DND-41 (cell line): ENCODE data around the gene GLTPD2.

Experiments
- ATAC-seq: fragments of 200-7000 bp; cut with Tn5 transposase; 3 replicates; pipeline ENCODE4 v1.9.1; 2021; ENCODE audit warnings: low read depth; ENCODE audit not compliant: insufficient read depth
- DNase-seq: peaks from one replicate; pipeline ENCODE4 v3.0.0-alpha.2; 2020
- H2AFZ ChIP-seq: 2 replicates; pipeline ENCODE4 v1.6.0; 2012; ENCODE audit warnings: low read depth, low read length
- H3K27ac ChIP-seq: 2 replicates; pipeline ENCODE4 v1.5.1; 2012; ENCODE audit warnings: low read length, inconsistent platforms
- H3K27me3 ChIP-seq: fragments of 200-600 bp; sonication (generic); 2 replicates; pipeline ENCODE4 v1.6.0; 2012; ENCODE audit warnings: low read length, mild to moderate bottlenecking, inconsistent platforms; ENCODE audit not compliant: insufficient read depth, poor library complexity
- H3K36me3 ChIP-seq: 2 replicates; pipeline ENCODE4 v1.5.1; 2012; ENCODE audit warnings: low read length, inconsistent platforms; ENCODE audit not compliant: insufficient read depth
- H3K4me1 ChIP-seq: 2 replicates; pipeline ENCODE4 v1.5.1; 2012; ENCODE audit warnings: mild to moderate bottlenecking, low read length; ENCODE audit not compliant: insufficient read depth
- H3K4me2 ChIP-seq: 2 replicates; pipeline ENCODE4 v1.6.0; 2012; ENCODE audit warnings: mild to moderate bottlenecking, moderate library complexity, low read length, inconsistent platforms; ENCODE audit not compliant: insufficient read depth
- H3K4me3 ChIP-seq, 2 experiments: fragments of 200-600 bp in 1 of 2; shearing (Covaris generic) in 1 of 2; 2 replicates each; pipeline ENCODE4 v1.5.1; 2012 to 2016; ENCODE audit warnings: inconsistent platforms in 2 of 2, low read length in 2 of 2, mild to moderate bottlenecking in 2 of 2, low read depth in 1 of 2, moderate library complexity in 1 of 2
- H3K79me2 ChIP-seq: 2 replicates; pipeline ENCODE4 v1.6.0; 2012; ENCODE audit warnings: low read length, inconsistent platforms; ENCODE audit not compliant: insufficient read depth
- H3K9ac ChIP-seq: 2 replicates; pipeline ENCODE4 v1.6.0; 2012; ENCODE audit warnings: low read depth, mild to moderate bottlenecking, inconsistent platforms, low read length, moderate library complexity
- H3K9me3 ChIP-seq: 2 replicates; pipeline ENCODE4 v1.5.1; 2012; ENCODE audit warnings: low read length, moderate library complexity, mild to moderate bottlenecking, inconsistent platforms; ENCODE audit not compliant: insufficient read depth, severe bottlenecking
- H4K20me1 ChIP-seq: 2 replicates; pipeline ENCODE4 v1.6.0; 2012; ENCODE audit warnings: low read length; ENCODE audit not compliant: insufficient read depth
- EZH2 ChIP-seq: IDR thresholded peaks from 3 replicates; pipeline ENCODE4 v1.6.1; 2012; ENCODE audit warnings: borderline replicate concordance, low read depth, mild to moderate bottlenecking, moderate library complexity, low read length, inconsistent platforms; ENCODE audit not compliant: severe bottlenecking
- TF ChIP-seq, protein P1 (sequence below): IDR thresholded peaks from 2 replicates; pipeline ENCODE4 v1.5.1; 2012; ENCODE audit warnings: borderline replicate concordance, low read length, moderate library complexity, mild to moderate bottlenecking; ENCODE audit not compliant: poor library complexity, severe bottlenecking; ENCODE audit errors: extremely low read depth

Gene GLTPD2

GRCh38 chr17:4833178-4833940 lies 44.6 kb downstream of the GLTPD2 start, which contains the start of gene MINK1:
Gene MINK1 (plus strand): TSS chr17:4833340. CDS start chr17:4833584, 244 bp downstream.
- ATAC-seq, result peak; percentile 84
- peak within 1 kb of the TSS; percentile 77 for H2AFZ ChIP-seq
- no peaks in the 10 kb centered on the region for H3K27me3 ChIP-seq
- H4K20me1 ChIP-seq, result peaks cover 39% of the 10 kb centered on the region
- H3K4me3 ChIP-seq, result peak within 1 kb of the TSS; percentile 76 to 89
- peak; percentile 90 for DNase-seq
- peaks cover 6% of the 10 kb centered on the region; the same call in 1 of the 2 replicates for H3K36me3 ChIP-seq
- TF ChIP-seq, protein P1, sequence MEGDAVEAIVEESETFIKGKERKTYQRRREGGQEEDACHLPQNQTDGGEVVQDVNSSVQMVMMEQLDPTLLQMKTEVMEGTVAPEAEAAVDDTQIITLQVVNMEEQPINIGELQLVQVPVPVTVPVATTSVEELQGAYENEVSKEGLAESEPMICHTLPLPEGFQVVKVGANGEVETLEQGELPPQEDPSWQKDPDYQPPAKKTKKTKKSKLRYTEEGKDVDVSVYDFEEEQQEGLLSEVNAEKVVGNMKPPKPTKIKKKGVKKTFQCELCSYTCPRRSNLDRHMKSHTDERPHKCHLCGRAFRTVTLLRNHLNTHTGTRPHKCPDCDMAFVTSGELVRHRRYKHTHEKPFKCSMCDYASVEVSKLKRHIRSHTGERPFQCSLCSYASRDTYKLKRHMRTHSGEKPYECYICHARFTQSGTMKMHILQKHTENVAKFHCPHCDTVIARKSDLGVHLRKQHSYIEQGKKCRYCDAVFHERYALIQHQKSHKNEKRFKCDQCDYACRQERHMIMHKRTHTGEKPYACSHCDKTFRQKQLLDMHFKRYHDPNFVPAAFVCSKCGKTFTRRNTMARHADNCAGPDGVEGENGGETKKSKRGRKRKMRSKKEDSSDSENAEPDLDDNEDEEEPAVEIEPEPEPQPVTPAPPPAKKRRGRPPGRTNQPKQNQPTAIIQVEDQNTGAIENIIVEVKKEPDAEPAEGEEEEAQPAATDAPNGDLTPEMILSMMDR, result no peak
- TF ChIP-seq EZH2, result no peak
- no peaks in the 10 kb centered on the region for H3K9me3 ChIP-seq
- peaks cover 21% of the 10 kb centered on the region for H3K4me1 ChIP-seq
- peaks cover 43% of the 10 kb centered on the region for H3K79me2 ChIP-seq
- H3K9ac ChIP-seq, result peak within 1 kb of the TSS; percentile 82
- peak within 1 kb of the TSS; percentile 64 for H3K27ac ChIP-seq
- peak within 1 kb of the TSS; percentile 94 for H3K4me2 ChIP-seq

GRCh38 chr17:4833941-4834680 lies 45.3 kb downstream of the GLTPD2 start:
- Histone ChIP-seq H3K9me3 (no peaks in the 10 kb centered on the region), H3K36me3 (peaks cover 6% of the 10 kb centered on the region; the same call in 1 of the 2 replicates), H3K9ac (peak overlapping the region; percentile 82), H3K4me1 (peaks cover 21% of the 10 kb centered on the region), H3K27ac (peak overlapping the region; percentile 51), H3K79me2 (peaks cover 43% of the 10 kb centered on the region), H4K20me1 (peaks cover 43% of the 10 kb centered on the region), H3K4me3 (peak overlapping the region; percentile 76 to 89), H3K4me2 (peak overlapping the region; percentile 94), H2AFZ (peak overlapping the region; percentile 77), H3K27me3 (no peaks in the 10 kb centered on the region)
- DNase-seq (peak; percentile 36), ATAC-seq (peak; percentile 22; the same call in 1 of the 3 replicates)
- TF ChIP-seq, protein P1, result no peak
- no peak for TF ChIP-seq EZH2

DNA sequence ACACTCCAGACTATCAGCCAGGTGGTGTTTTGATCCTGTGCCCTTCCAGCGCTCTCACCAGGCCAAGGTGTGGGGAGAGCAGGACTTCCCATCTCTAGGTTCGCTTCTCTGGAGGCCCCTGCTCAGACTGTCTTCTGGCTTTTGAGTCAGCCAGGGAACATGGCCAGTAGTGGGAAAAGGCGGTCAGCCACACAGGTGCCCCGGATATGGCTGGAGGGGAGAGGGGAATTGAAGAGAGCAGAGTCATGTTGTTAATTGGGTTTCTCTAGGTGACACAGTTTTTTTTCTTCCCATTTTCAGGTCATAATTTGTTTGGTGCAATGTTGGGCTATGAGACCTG lies 45.9 kb downstream of the GLTPD2 start:
- peak overlapping the region; percentile 82 for H3K9ac ChIP-seq
- DNase-seq (no peak), ATAC-seq (no peak)
- peak overlapping the region in 1 of 2 experiments; percentile 89; a peak in 2 of 4 replicates for H3K4me3 ChIP-seq
- no peaks in the 10 kb centered on the region for H3K9me3 ChIP-seq
- H4K20me1 ChIP-seq, result peaks cover 48% of the 10 kb centered on the region
- H2AFZ ChIP-seq, result no peak overlapping the region
- TF ChIP-seq, protein P1, result no peak
- no peak for TF ChIP-seq EZH2
- H3K27me3 ChIP-seq, result no peaks in the 10 kb centered on the region
- peaks cover 6% of the 10 kb centered on the region; the same call in 1 of the 2 replicates for H3K36me3 ChIP-seq
- H3K79me2 ChIP-seq, result peaks cover 48% of the 10 kb centered on the region
- H3K27ac ChIP-seq, result no peak overlapping the region; the same call in 1 of the 2 replicates
- peaks cover 21% of the 10 kb centered on the region for H3K4me1 ChIP-seq
- H3K4me2 ChIP-seq, result peak overlapping the region; percentile 94
